ENCODE data around the gene PDE2A.
"Not testable (repeated sequence)": the region's sequence is repeated elsewhere in the genome, so short reads cannot be mapped to it uniquely, and the experiment has no call there.

PDE2A gene

GRCh38 chr11:72575533-72576242 lies 98.5 kb downstream of the PDE2A start:
- DNase-seq (ENCODE audit: low spot score): no peak

GRCh38 chr11:72574548-72575460 lies 99.4 kb downstream of the PDE2A start:
- DNase-seq (ENCODE audit: low spot score): no peak

GRCh38 chr11:72573855-72574445 lies 100.3 kb downstream of the PDE2A start:
- no peak for DNase-seq (ENCODE audit: low spot score)

GRCh38 chr11:72573072-72573854 lies 101.0 kb downstream of the PDE2A start:
- peak; percentile 77 for DNase-seq (ENCODE audit: low spot score)

- DNase-seq (ENCODE audit: low spot score): not testable (repeated sequence)
These were observed 101.7 kb downstream of the PDE2A start for GRCh38 chr11:72572540-72572939.

GRCh38 chr11:72570893-72571661 lies 103.1 kb downstream of the PDE2A start:
- no peak for DNase-seq (ENCODE audit: low spot score)

GRCh38 chr11:72569966-72570892 lies 104.0 kb downstream of the PDE2A start:
- no peak for DNase-seq (ENCODE audit: low spot score)

GRCh38 chr11:72568861-72569260 lies 105.4 kb downstream of the PDE2A start:
- no peak for DNase-seq (ENCODE audit: low spot score)

- no peak for DNase-seq (ENCODE audit: low spot score)
These were observed 111.8 kb downstream of the PDE2A start for GRCh38 chr11:72562431-72562830.

DNA sequence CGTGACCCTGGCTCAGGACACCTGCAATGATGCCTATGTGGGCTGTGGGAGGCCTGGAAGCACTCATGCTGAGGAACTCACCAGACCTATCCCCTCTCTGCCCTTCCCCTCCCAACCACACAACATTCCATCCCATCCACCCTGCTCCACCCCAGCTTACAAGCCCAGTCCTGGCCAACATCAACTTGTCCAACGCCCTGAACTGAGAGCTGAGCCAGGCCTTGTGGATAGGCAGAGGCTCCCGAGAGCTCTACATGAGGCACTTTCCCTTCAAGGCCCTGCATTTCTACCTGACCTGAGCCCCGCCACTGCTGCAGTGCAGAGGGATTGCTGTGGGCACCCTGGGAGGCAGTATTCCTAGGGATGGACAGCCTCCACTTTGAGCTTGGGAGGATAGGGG lies 112.4 kb downstream of the PDE2A start:
- DNase-seq (ENCODE audit: low spot score): no peak

GRCh38 chr11:72560864-72561263 lies 113.4 kb downstream of the PDE2A start:
- not testable (repeated sequence) for DNase-seq (ENCODE audit: low spot score)

- no peak for DNase-seq (ENCODE audit: low spot score)
These were observed 117.8 kb downstream of the PDE2A start for GRCh38 chr11:72556433-72556832.

GRCh38 chr11:72555014-72555522 lies 119.2 kb downstream of the PDE2A start:
- DNase-seq (ENCODE audit: low spot score): not testable (repeated sequence)

- no peak for DNase-seq (ENCODE audit: low spot score)
These were observed 120.5 kb downstream of the PDE2A start for GRCh38 chr11:72553706-72554105.

- DNase-seq (ENCODE audit: low spot score): no peak
These were observed 121.8 kb downstream of the PDE2A start for GRCh38 chr11:72552399-72552910.

GRCh38 chr11:72551571-72551970 lies 122.7 kb downstream of the PDE2A start:
- no peak for DNase-seq (ENCODE audit: low spot score)

- no peak for DNase-seq (ENCODE audit: low spot score)
These were observed 125.8 kb downstream of the PDE2A start for GRCh38 chr11:72548463-72548862.

DNA sequence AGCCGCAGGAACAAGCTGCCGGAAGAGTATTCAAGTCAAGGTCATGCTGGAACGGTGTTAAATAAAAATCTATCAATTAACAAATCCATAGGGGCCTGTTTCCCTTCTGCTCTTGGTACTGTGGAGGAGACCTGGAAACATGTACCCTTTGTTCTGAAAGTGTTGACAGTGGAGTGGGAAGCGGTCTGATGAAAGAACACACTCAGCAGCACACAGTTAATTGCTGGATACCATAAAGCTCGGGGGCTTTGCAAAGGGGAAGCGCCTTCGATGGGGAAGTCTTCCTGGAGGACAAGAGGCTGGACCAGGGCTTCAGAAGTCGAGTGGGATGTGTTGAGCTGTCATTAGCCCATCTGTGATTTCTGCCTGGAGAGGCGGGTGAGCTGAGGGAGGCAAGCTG lies 127.4 kb downstream of the PDE2A start:
- DNase-seq (ENCODE audit: low spot score): no peak

- DNase-seq (ENCODE audit: low spot score): no peak
These were observed 129.6 kb downstream of the PDE2A start for GRCh38 chr11:72544589-72544988.
